Gastroesophageal sphincter (tissue), 4 donors: ENCODE data around the gene MT1B. TPM values are rescaled to one million over a fixed set of nuclear protein-coding genes. Genes with fewer than 3 reads are reported as not detected.
A peak's percentile ranks its signal among the peaks of the same experiment; 100 is the strongest.
"Not testable (repeated sequence)": the region's sequence is repeated elsewhere in the genome, so short reads cannot be mapped to it uniquely, and the experiment has no call there.

Experiments used
- ATAC-seq: fragments of 150-250 bp; one replicate; pipeline ENCODE4 v1.9.1; 2016; ENCODE audit warnings: mild to moderate bottlenecking, moderate library complexity
- H3K27ac ChIP-seq, 4 donors: fragments of 200-600 bp; sonication (generic) in 3 of 4; 1 replicate in 3 of 4; 2 replicates in 1 of 4; pipeline ENCODE4 v1.5.1; 2016 to 2019
- H3K27me3 ChIP-seq: fragments of 200-600 bp; sonication (generic); one replicate; pipeline ENCODE4 v1.5.1; 2019
- H3K36me3 ChIP-seq, 2 donors: fragments of 200-600 bp; sonication (generic); one replicate each; pipeline ENCODE4 v1.5.1; 2019; ENCODE audit warnings: control low read depth in 1 of 2
- H3K4me1 ChIP-seq, 3 donors: fragments of 200-600 bp; sonication (generic); 1 replicate in 2 of 3; 2 replicates in 1 of 3; pipeline ENCODE4 v1.5.1; 2016 to 2019; ENCODE audit warnings: control low read depth in 2 of 3
- H3K4me3 ChIP-seq, 2 donors: fragments of 200-600 bp; sonication (generic); one replicate each; pipeline ENCODE4 v1.5.1; 2019; ENCODE audit warnings: mild to moderate bottlenecking in 1 of 2, moderate library complexity in 1 of 2
- H3K9me3 ChIP-seq, 3 donors: fragments of 200-600 bp; sonication (generic); one replicate each; pipeline ENCODE4 v1.5.1; 2017 to 2019; ENCODE audit warnings: control low read depth in 2 of 3
- CTCF ChIP-seq, 4 experiments: fragments of 200-600 bp in 2 of 4; fragments of 450-650 bp in 2 of 4; sonication (generic) in 1 of 4; IDR thresholded peaks; one replicate each; pipeline ENCODE4 v1.5.1; 2017 to 2019; ENCODE audit warnings: antibody characterized with exemption in 4 of 4, mild to moderate bottlenecking in 2 of 4, moderate library complexity in 2 of 4
- EP300 ChIP-seq: sonication (generic); formaldehyde crosslinking; IDR thresholded peaks from one replicate; pipeline ENCODE4 v1.6.1; 2017; ENCODE audit warnings: antibody characterized with exemption, mild to moderate bottlenecking
- POLR2A ChIP-seq, 2 donors: fragments of 450-650 bp; IDR thresholded peaks; one replicate each; pipeline ENCODE4 v1.6.1; 2017; ENCODE audit warnings: antibody characterized with exemption in 2 of 2, mild to moderate bottlenecking in 2 of 2, moderate library complexity in 1 of 2
- POLR2AphosphoS5 ChIP-seq: sonication (generic); formaldehyde crosslinking; IDR thresholded peaks from one replicate; pipeline ENCODE4 v1.6.1; 2017; ENCODE audit warnings: antibody characterized with exemption
- WGBS, 2 donors: methylation state at CpG; one replicate each; pipeline ENCODE4 v1.1.5; 2018; ENCODE audit warnings: low coverage in 1 of 2; 5-methylcytosine and 5-hydroxymethylcytosine counted together
- total RNA-seq, 4 donors: library from RNA; depleted of rRNA; stranded (reverse); fragments of >200 nt; gene quantifications; one replicate each; pipeline ENCODE4 v1.1.0, GENCODE V29; 2016

MT1B gene
- total RNA-seq, 4 donors from 2014 or later, result not detected

- no peaks in the 10 kb centered on the region for H3K36me3 ChIP-seq
- TF ChIP-seq EP300, result no peak
- TF ChIP-seq POLR2AphosphoS5, result no peak
- peaks cover 0 to 25% (median 18%) of the 10 kb centered on the region in 3 donors for H3K4me1 ChIP-seq
- no peak overlapping the region for H3K4me3 ChIP-seq
- H3K9me3 ChIP-seq, result no peaks in the 10 kb centered on the region
- H3K27me3 ChIP-seq, result peaks cover 90% of the 10 kb centered on the region
- WGBS, 2 donors, result 75 to 85% methylated on average over 8 to 11 of the region's 11 CpGs
- no peak for ATAC-seq
- no peak overlapping the region for H3K27ac ChIP-seq
Measured at GRCh38 chr16:56672761-56673536, 21.3 kb downstream of the MT1B start.

GRCh38 chr16:56673921-56674320 is 22.2 kb downstream of the MT1B start:
- no peak overlapping the region for H3K27ac ChIP-seq
- H3K4me1 ChIP-seq, result peaks cover 0 to 20% (median 15%) of the 10 kb centered on the region in 3 donors
- H3K4me3 ChIP-seq, result no peak overlapping the region
- no peaks in the 10 kb centered on the region for H3K9me3 ChIP-seq
- H3K27me3 ChIP-seq, result peaks cover 80% of the 10 kb centered on the region
- 37 to 55% methylated on average over 5 to 6 of the region's 12 CpGs for whole genome bisulfite sequencing, 2 donors
- TF ChIP-seq POLR2AphosphoS5, result no peak
- peak in 3 of 4 experiments; percentile 67 to 74 (median 71) for TF ChIP-seq CTCF (IDR thresholded peaks at IDR 0.05)
- peak; percentile 55 for ATAC-seq
- H3K36me3 ChIP-seq, result no peaks in the 10 kb centered on the region

GRCh38 chr16:56674570-56674969 is 22.9 kb downstream of the MT1B start:
- not testable (repeated sequence) for H3K4me3 ChIP-seq, H3K9me3 ChIP-seq, H3K36me3 ChIP-seq, ATAC-seq, H3K27ac ChIP-seq
- 61 to 82% methylated on average over 2 to 6 of the region's 6 CpGs for WGBS, 2 donors
- Histone ChIP-seq H3K27me3 (peaks cover 74% of the 10 kb centered on the region), H3K4me1 (peaks cover 0 to 16% (median 12%) of the 10 kb centered on the region in 3 donors)

- ATAC-seq, result no peak
- peaks cover 0 to 11% (median 7%) of the 10 kb centered on the region in 3 donors for H3K4me1 ChIP-seq
- H3K9me3 ChIP-seq, result no peaks in the 10 kb centered on the region
- peak overlapping the region in 1 of 2 donors; percentile 23 for H3K4me3 ChIP-seq
- TF ChIP-seq POLR2AphosphoS5, result no peak
- no peak for TF ChIP-seq CTCF (IDR thresholded peaks at IDR 0.05)
- no peak for TF ChIP-seq EP300
- TF ChIP-seq POLR2A (IDR thresholded peaks at IDR 0.05), result no peak
- H3K36me3 ChIP-seq, result no peaks in the 10 kb centered on the region
- H3K27ac ChIP-seq, result no peak overlapping the region
- H3K27me3 ChIP-seq, result peaks cover 62% of the 10 kb centered on the region
- 0 to 3% methylated on average over 3 to 16 of the region's 32 CpGs for WGBS, 2 donors
Measured at GRCh38 chr16:56675685-56676210, 24.1 kb downstream of the MT1B start.

- no peaks in the 10 kb centered on the region for H3K36me3 ChIP-seq
- H3K4me3 ChIP-seq, result no peak overlapping the region
- H3K27ac ChIP-seq, result no peak overlapping the region
- H3K9me3 ChIP-seq, result no peaks in the 10 kb centered on the region
- WGBS, 2 donors, result 50% methylated on average over 1 of the region's 3 CpGs; no CpG with 5 or more reads in 1 of the 2 donors
- H3K27me3 ChIP-seq, result peaks cover 45% of the 10 kb centered on the region
- peaks cover 0 to 21% (median 15%) of the 10 kb centered on the region in 3 donors for H3K4me1 ChIP-seq
- TF ChIP-seq POLR2A (IDR thresholded peaks at IDR 0.05), result no peak
- TF ChIP-seq CTCF (IDR thresholded peaks at IDR 0.05), result no peak
- TF ChIP-seq POLR2AphosphoS5, result no peak
- no peak for TF ChIP-seq EP300
- no peak for ATAC-seq
Measured at GRCh38 chr16:56677474-56677873, 25.8 kb downstream of the MT1B start.
